HS-5 (cell line): ENCODE measurements around the gene FGD1.

Experiments
- DNase-seq: peaks from one replicate; pipeline ENCODE4 v3.0.0-alpha.2; 2012; ENCODE audit warnings: low read depth

Gene FGD1

DNA sequence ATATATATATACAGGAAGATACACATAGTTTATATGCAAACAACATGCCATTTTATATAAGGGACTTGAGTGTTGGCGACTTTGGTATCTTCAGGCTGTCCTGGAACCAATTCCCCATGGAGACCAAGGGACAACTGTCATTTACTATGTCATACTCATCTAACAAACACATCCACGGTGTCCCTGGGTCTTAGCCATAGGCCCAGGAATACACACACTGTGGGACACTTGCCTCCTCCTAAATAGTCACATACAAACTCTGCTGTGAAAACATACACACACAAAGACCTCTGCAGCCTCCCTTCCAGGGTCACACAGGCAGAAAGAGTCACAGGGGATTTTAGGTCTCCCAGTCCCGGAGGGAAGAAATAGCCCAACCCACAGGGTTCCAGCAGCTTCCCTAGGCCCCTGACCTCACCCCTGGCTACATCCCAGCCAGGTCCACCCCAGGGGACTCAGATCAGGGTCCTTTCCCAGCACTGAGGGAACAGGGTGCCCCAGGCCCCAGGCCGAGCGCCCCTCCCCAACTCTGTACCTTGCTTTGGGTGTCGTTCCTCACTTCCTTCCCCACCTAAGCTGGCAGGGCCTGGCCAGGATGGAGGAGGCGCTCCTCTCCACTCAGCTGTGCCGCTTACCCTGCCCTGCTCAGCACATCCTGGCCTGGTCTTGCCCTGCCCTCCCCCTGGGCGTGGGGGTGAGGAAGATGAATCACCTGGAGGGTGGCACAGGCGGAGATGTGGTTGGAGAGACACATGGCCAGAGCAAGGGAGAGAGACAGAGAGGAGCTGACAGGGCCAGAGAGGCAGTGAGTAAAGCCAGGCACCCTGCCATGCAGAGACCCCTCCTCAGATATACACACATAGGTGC lies 21.8 kb downstream of the FGD1 start:
- no peak for DNase-seq

DNA sequence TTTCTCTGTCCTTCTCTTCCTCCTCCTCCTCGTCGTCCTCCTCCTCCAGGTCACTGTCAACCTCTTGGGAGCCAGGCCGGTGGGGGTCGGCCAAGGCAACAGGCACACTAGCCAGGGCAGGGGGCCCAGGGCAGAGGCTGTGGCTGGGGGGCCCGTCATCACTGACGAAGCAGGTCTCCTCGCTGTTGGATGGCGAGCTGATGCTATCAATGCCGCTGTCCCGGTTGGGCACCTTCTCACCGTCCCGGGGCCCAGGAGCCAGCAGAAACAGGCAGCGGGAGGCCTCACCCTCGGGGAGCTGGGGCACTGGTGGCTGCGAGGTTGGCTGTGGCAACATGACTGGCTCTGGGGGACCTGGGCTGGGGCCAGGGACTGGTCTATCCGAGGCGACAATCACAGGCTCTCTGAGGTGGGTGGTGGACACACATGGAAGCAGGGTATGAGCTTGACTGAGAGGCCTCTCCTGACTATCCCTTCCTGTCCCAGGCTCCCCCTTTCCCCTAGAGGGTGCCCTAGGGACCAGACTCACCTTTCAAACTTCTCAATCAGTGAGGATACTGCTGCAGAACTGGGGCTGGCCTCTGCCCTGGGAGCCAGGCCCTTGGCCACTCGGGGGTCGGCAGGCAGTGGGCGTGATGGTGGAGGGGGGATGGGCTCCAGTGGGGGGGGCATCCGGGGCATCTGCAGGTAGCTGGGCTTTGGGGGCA lies 25.8 kb downstream of the FGD1 start:
- DNase-seq = no peak

GRCh38 chrX:54452920-54453319 lies 43.1 kb downstream of the FGD1 start:
- no peak for DNase-seq

- DNase-seq = no peak
Observed at GRCh38 chrX:54449929-54450328, 46.1 kb downstream of the FGD1 start.

DNA sequence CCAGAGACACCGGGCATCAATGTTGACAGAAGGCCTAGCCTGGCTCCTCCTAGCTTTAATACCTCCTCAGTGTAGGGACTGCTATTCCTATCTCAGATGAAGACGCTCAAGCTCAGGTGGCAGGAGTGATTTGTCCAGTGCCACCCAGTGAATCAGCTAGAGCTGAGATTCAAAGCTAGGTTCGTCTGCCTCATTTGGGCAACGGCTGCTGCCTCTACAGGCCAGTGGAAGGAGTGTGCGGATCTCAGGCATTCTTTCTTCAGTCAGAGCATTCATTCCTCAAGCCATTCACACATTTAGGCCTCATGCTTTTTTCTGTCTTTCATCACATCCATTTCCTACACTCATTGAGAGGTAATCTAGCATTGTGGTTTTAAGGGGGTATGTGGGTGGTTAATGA lies 48.6 kb downstream of the FGD1 start:
- DNase-seq = no peak

- no peak for DNase-seq
Observed at GRCh38 chrX:54446084-54446483, 50.0 kb downstream of the FGD1 start.

GRCh38 chrX:54444752-54445151 lies 51.3 kb downstream of the FGD1 start:
- DNase-seq = no peak

- DNase-seq = no peak
Observed at GRCh38 chrX:54442790-54443189, 53.2 kb downstream of the FGD1 start.

DNA sequence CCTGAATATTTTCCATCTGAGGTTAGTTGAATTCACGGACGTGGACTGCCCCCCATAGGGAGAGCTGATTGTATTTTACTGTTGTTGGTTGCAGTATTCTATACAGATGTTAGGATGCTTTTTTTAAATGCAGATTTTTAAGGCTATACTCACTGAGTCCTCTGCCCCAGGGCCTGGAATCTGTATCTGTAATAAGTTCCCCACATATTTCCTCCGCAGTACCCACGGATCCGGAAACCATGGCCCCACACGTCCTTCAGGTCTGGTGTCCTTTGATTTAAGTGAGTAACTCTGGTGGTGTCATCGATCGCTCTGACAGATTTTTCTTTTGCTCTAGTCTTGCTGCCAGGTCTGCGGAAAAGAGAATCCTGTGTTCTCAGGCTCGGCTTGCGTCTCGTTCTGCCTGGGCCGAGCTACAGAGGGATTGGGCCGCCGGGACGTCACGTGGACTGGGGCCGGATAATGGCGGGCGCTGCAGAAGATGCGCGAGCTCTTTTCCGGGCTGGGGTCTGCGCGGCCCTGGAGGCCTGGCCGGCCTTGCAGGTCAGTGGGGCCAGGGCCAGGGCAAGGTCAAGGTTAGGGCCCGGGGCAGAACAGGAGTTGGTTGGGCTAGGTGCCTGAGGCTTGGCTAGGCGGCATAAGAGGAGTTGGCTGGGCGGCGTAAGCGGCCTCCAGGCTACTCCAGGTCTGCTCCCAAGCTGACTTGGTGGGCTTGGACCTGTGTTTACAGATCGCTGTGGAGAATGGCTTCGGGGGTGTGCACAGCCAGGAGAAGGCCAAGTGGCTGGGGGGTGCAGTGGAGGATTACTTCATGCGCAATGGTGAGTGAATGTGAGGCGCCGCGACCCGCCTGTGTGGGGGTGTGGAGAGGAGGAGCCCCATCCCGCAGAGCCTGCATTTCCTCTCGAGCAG lies 55.8 kb downstream of the FGD1 start, which contains the start of gene TSR2:
TSS of gene TSR2 (plus strand) at position 445 of the 912 bp plus-strand sequence. CDS start at position 463, 18 bp downstream.
- DNase-seq = peak; percentile 56

DNA sequence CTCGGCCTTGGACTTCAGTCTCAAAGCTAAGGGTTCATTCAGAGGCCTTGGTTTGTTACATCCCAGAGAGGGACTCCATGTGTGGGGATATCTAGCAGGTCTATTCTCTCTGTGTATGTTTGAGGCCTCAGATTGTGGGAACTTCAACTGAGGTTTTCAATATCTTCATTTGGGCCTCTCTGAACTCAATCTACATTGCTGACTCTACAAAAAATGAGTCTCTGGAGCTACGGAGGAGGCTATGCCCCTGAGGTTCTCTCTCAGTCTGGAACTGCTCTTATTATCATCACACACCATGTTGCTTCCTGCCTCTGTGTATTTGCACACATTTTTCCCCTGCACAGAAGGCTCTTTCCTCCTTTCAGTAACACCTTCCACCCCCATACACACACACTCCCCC lies 60.9 kb downstream of the FGD1 start:
- no peak for DNase-seq

DNA sequence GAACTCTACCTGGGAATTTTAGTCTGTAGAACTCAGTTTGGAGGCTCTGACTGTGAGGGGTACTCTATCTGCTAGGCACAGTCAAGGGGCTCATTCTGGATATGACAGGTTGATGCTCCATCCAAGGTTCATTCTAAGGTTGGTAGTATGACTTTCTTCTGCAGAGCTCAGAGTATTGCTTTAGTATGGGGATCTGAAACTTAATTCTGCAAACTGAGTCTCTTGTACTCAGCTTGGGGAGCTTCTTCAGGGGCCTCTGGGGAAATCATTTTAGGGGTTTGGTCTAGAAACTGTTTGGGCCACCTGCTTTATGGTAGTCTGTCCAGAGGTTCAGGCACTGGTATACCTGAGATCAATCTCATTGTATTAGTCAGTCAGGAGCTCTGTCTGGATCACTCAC lies 65.5 kb downstream of the FGD1 start:
- no peak for DNase-seq

DNA sequence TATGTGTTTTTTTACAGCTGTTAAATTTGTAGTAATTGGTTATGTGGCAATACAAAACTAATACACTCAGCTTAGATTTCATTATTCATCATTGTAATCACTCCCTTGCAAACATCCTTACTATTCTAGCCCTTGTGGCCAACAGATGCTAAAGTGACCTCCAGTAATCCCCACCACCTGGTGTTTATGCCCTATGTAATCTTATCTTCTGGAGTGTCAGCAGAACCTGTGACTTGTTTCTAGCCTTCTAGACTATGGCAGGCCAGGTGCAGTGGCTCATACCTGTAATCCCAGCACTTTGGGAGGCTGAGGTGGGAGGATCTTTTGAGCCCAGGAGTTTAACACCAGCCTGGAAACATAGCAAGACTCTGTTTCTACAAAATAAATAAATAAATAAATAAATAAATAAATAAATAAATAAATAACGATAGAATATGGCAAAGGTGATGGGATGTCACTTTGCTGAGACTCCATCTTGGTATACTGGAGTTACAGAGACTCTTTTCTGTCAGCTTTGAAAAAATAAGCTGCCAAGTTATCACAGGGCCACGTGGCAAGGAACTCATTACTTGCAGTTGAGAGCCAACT lies 68.1 kb downstream of the FGD1 start:
- DNase-seq = no peak

- no peak for DNase-seq
Observed at GRCh38 chrX:54423161-54423888, 72.7 kb downstream of the FGD1 start.

DNA sequence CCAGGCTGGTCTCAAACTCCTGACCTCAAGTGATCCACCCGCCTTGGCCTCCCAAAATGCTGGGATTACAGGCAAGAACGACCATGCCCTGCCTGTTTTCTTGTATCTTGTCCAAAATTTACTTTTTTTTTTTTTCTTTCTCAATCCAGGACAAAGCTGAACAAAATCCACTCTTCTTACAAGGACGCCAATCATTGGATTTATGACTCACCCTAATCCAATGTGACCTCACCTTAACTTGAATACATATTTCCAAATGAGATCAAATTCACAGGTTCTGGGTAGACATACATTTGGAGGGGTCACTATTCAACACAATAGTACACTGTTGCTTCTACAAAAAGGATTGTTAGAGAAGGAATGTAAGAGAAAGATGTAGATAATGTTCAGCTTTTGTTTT lies 73.9 kb downstream of the FGD1 start:
- no peak for DNase-seq

DNA sequence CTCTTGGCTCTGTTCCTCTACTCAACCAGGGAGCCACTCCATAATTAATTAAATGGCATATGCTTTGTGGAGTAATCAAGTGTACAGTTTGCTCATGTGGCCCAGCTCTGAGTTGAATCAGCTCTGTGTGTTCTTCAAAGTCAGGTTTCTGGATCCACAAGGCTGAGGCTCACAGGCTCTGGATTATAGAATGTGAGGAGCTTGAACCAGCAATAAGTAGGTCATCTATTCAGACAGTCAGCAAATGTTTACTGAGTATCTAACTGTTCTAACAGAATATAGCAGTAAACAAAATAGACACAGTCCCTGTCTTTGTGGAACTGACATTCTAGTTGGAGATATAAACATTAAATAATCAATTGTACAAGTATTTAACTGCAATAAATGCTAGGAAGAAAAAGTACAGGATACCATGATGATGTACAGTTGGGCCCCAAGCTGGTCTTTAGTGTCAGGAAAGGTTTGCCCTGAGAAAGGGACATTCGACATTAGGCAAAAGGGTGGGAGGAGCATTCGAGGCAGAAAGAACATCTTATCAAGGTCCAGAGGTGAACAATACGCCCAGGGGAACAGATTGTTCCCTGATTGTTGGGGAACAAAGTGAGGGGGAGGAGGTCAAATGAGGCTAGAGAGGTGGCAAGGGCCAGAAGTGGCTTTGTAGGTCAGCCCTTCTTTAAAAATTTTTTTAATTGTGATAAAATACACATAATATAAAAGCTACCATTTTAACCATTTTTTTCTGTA lies 76.3 kb downstream of the FGD1 start:
- no peak for DNase-seq

DNA sequence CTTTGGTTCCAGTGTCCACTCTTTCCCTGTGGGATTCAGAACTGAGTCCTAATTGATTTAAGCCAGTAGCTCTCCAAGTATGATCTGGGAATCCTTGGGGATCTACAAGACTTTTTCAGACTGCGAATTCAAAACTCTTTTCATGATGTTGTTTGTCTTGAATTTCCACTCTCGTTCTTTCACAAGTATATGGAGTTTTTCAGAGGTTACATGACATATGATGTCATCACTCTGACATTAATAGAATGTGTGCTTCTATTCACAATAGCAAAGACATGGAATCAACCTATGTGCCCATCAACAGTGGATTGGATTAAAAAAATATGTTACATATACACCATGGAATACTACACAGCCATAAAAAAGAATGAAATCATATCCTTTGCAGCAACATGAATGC lies 79.1 kb downstream of the FGD1 start:
- DNase-seq = no peak

DNA sequence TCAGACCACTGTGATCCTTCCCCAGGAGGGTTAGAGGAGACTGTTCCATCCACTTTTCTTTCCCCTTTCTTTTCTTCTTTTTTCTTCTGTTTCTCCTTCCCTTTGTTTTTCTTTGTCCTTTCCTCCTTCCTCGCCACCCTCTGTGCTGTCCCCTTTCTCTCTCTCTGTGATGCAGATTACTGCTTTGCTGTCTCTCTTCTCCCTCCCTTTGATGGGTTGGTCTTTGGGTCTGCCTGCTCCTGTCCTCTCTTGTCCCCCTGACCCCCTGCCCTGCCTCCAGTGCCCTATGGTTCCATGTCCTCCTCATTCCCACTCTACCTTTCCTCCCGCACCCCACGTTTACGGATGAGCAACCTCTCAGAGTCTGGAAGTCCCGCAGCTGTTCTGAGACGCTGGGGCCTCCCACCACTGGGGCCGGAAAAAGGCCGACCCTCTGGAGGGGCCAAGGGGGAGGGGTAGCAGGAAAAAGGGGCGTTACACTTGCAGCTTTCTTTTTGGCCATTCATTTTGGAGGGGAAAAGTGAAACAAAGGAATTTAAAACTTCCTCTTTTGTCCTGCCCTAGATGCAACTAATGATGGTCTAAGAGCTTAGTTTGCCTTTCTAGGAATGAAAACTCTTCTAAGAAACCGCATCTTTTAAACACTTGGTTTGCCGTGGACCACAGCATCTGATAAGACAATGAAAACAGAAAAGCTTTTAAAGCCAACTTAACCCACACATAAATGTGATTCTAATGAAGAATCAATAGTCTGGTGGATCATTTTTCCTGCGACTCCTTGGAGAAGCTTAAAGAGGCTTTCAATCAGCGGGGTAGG lies 80.3 kb downstream of the FGD1 start:
- no peak for DNase-seq

- no peak for DNase-seq
Observed at GRCh38 chrX:54413753-54414152, 82.3 kb downstream of the FGD1 start.

GRCh38 chrX:54411732-54412131 lies 84.3 kb downstream of the FGD1 start:
- no peak for DNase-seq

DNA sequence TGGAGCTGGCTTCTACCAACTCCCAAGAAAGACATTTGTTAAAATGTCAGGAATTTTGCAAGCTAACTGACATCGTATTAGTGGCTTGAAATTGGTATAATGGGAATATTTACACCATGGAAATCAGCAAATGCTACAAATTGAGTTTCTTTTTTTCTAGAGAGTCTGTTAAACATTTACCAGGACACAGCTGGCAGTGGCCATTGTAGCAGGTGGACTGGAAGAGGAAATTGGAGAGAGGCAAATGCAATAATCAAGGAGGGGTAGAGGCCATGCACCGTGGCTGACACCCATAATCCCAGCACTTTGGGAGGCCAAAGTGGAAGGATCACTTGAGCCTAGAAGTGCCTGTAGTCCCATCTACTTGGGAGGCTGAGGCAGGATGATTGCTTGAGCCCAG lies 88.8 kb downstream of the FGD1 start:
- DNase-seq = no peak
